OCI-LY7 (cell line): ENCODE data around the gene PCDH18. TPM values are rescaled to one million over a fixed set of nuclear protein-coding genes. Genes with fewer than 3 reads are reported as not detected.

ENCODE experiments used
- BruUV-seq: library from RNA; stranded (reverse); fragments of 400-500 nt; replicated peaks from 2 replicates; lab custom pipeline; 2021; lab: Mats Ljungman, UMichigan
- CTCF ChIA-PET: fragments of 300-600 bp; sonication (Branson Sonifier 250); formaldehyde crosslinking; loops from one replicate; lab custom pipeline; 2022; ENCODE audit warnings: antibody characterized with exemption; ENCODE audit not compliant: unreplicated experiment; lab: Charles Lee
- POLR2A ChIA-PET: fragments of 300-600 bp; sonication (Branson Sonifier 250); formaldehyde crosslinking; loops from one replicate; lab custom pipeline; 2022; ENCODE audit warnings: antibody characterized with exemption; lab: Charles Lee
- DNase-seq: peaks from one replicate; pipeline ENCODE4 v3.0.0-alpha.2; 2015; ENCODE audit warnings: low spot score
- H2AFZ ChIP-seq: fragments of 200-600 bp; sonication (generic), shearing (Covaris generic); 2 replicates; pipeline ENCODE4 v1.6.1; 2014; ENCODE audit warnings: mild to moderate bottlenecking, antibody characterized with exemption, low read length, moderate library complexity
- H3K27ac ChIP-seq: fragments of 200-600 bp; sonication (generic); 2 replicates; pipeline ENCODE4 v1.5.1; 2014; ENCODE audit warnings: mixed run types, low read depth, mild to moderate bottlenecking, moderate library complexity, low read length, inconsistent platforms; ENCODE audit not compliant: poor library complexity, severe bottlenecking
- H3K36me3 ChIP-seq: fragments of 200-600 bp; sonication (generic); 2 replicates; pipeline ENCODE4 v1.6.1; 2014; ENCODE audit warnings: mild to moderate bottlenecking, antibody characterized with exemption, low read length, moderate library complexity, mixed read lengths; ENCODE audit not compliant: insufficient read depth
- H3K4me1 ChIP-seq: fragments of 200-600 bp; sonication (generic); 2 replicates; pipeline ENCODE4 v1.5.1; 2014; ENCODE audit warnings: mild to moderate bottlenecking, low read length; ENCODE audit not compliant: insufficient read depth, poor library complexity, severe bottlenecking
- H3K4me2 ChIP-seq: fragments of 200-600 bp; sonication (generic); 2 replicates; pipeline ENCODE4 v1.6.1; 2014; ENCODE audit warnings: mild to moderate bottlenecking, low read length
- H3K4me3 ChIP-seq: fragments of 200-600 bp; sonication (generic); 2 replicates; pipeline ENCODE4 v1.5.1; 2014; ENCODE audit warnings: mild to moderate bottlenecking, low read depth, low read length; ENCODE audit not compliant: poor library complexity, severe bottlenecking
- H3K79me2 ChIP-seq: fragments of 200-600 bp; sonication (generic); 2 replicates; pipeline ENCODE4 v1.6.1; 2016; ENCODE audit warnings: low read depth, mild to moderate bottlenecking, low read length, moderate library complexity, mixed read lengths; ENCODE audit not compliant: insufficient read depth
- H3K9me2 ChIP-seq: fragments of 200-600 bp; sonication (generic); 2 replicates; pipeline ENCODE4 v1.6.1; 2016; ENCODE audit warnings: mild to moderate bottlenecking, low read length, mixed read lengths; ENCODE audit not compliant: insufficient read depth
- H3K9me3 ChIP-seq: fragments of 200-600 bp; sonication (generic); 2 replicates; pipeline ENCODE4 v1.6.1; 2014; ENCODE audit warnings: mild to moderate bottlenecking, mixed run types, low read length, mixed read lengths
- H4K20me1 ChIP-seq: fragments of 200-600 bp; sonication (generic); 2 replicates; pipeline ENCODE4 v1.6.1; 2014; ENCODE audit warnings: mild to moderate bottlenecking, antibody characterized with exemption, low read length, moderate library complexity, mixed read lengths; ENCODE audit not compliant: insufficient read depth
- CTCF ChIP-seq: fragments of 200-600 bp; sonication (generic); conservative IDR thresholded peaks from 2 replicates; pipeline ENCODE4 v1.5.1; 2014; ENCODE audit warnings: mild to moderate bottlenecking, antibody characterized with exemption, low read length, moderate library complexity, mixed read lengths
- EZH2phosphoT487 ChIP-seq: fragments of 200-600 bp; sonication (generic); IDR thresholded peaks from 2 replicates; pipeline ENCODE4 v1.6.1; 2018; ENCODE audit warnings: low read depth, borderline replicate concordance, mild to moderate bottlenecking, mixed run types, antibody characterized with exemption, low read length, moderate library complexity, mixed read lengths
- intact Hi-C: fragments of 100-400 bp; cut with micrococcal nuclease; formaldehyde crosslinking; loops from one replicate; pipeline ENCODE4 v1.10.0; 2022; ENCODE audit not compliant: unreplicated experiment
- total RNA-seq, 2 experiments: library from RNA; depleted of rRNA in 1 of 2; stranded (reverse); fragments of >200 nt in 1 of 2; shearing (Covaris generic) in 1 of 2; gene quantifications; 2 replicates each; pipeline ENCODE4 v1.2.3, GENCODE V29; 2014 to 2022

The PCDH18 gene
- total RNA-seq, 2 experiments from 2014 or later, result not detected

- Histone ChIP-seq H3K4me3 (no peak overlapping the region), H3K27ac (no peak overlapping the region), H4K20me1 (no peaks in the 10 kb centered on the region), H3K4me1 (no peaks in the 10 kb centered on the region), H3K36me3 (no peaks in the 10 kb centered on the region), H3K79me2 (no peaks in the 10 kb centered on the region), H2AFZ (no peak overlapping the region), H3K9me3 (no peaks in the 10 kb centered on the region), H3K4me2 (no peak overlapping the region), H3K9me2 (no peaks in the 10 kb centered on the region)
- intact Hi-C loops, result no loop called here
- CTCF ChIA-PET, result no interaction called here
- TF ChIP-seq CTCF (no peak), EZH2phosphoT487 (no peak)
- no peak for DNase-seq
- POLR2A ChIA-PET, result interaction anchor here (1.4 kb wide), 1 partner anchor 26 kb away, joined by 5 read pairs; no protein-coding TSS in a partner anchor
- no TSS peak for BruUV-seq
Measured at GRCh38 chr4:137514406-137515111, 17.7 kb downstream of the PCDH18 start.

- no peak overlapping the region for H3K4me2 ChIP-seq
- H3K9me3 ChIP-seq, result no peaks in the 10 kb centered on the region
- H2AFZ ChIP-seq, result no peak overlapping the region
- no peak overlapping the region for H3K4me3 ChIP-seq
- no peaks in the 10 kb centered on the region for H4K20me1 ChIP-seq
- no peaks in the 10 kb centered on the region for H3K4me1 ChIP-seq
- intact Hi-C loops, result no loop called here
- H3K9me2 ChIP-seq, result no peaks in the 10 kb centered on the region
- no peak overlapping the region for H3K27ac ChIP-seq
- POLR2A ChIA-PET, result no interaction called here
- TF ChIP-seq CTCF (no peak), EZH2phosphoT487 (no peak)
- DNase-seq, result no peak
- H3K79me2 ChIP-seq, result no peaks in the 10 kb centered on the region
- BruUV-seq, result no TSS peak
- CTCF ChIA-PET, result no interaction called here
- no peaks in the 10 kb centered on the region for H3K36me3 ChIP-seq
Measured at GRCh38 chr4:137510557-137511265, 21.6 kb downstream of the PCDH18 start.

- no peak for TF ChIP-seq CTCF
- no peak for TF ChIP-seq EZH2phosphoT487
- Histone ChIP-seq H4K20me1 (no peaks in the 10 kb centered on the region), H3K4me1 (no peaks in the 10 kb centered on the region), H3K4me2 (no peak overlapping the region), H3K9me3 (no peaks in the 10 kb centered on the region), H3K36me3 (no peaks in the 10 kb centered on the region), H3K4me3 (no peak overlapping the region), H2AFZ (no peak overlapping the region), H3K79me2 (no peaks in the 10 kb centered on the region), H3K27ac (no peak overlapping the region), H3K9me2 (no peaks in the 10 kb centered on the region)
- ChIA-PET CTCF (no interaction called here), POLR2A (no interaction called here)
- no TSS peak for BruUV-seq
- no peak for DNase-seq
- intact Hi-C loops, result no loop called here
Measured at GRCh38 chr4:137509855-137510282, 22.4 kb downstream of the PCDH18 start.
